Epithelial cell of esophagus (primary cell): ENCODE data around the gene RNLS.

Experiments
- DNase-seq: peaks from one replicate; pipeline ENCODE4 v3.0.0; 2010; ENCODE audit warnings: low read depth
- H3K4me3 ChIP-seq: 2 replicates; pipeline ENCODE4 v1.5.1; 2011; ENCODE audit warnings: mild to moderate bottlenecking, low read length, control low read depth
- TF ChIP-seq, protein P1 (sequence below): IDR thresholded peaks from 2 replicates; pipeline ENCODE4 v1.5.1; 2011; ENCODE audit warnings: low read depth, mild to moderate bottlenecking, low read length, control low read depth, inconsistent platforms; ENCODE audit not compliant: insufficient read depth; ENCODE audit errors: missing control alignments

RNLS gene

DNA sequence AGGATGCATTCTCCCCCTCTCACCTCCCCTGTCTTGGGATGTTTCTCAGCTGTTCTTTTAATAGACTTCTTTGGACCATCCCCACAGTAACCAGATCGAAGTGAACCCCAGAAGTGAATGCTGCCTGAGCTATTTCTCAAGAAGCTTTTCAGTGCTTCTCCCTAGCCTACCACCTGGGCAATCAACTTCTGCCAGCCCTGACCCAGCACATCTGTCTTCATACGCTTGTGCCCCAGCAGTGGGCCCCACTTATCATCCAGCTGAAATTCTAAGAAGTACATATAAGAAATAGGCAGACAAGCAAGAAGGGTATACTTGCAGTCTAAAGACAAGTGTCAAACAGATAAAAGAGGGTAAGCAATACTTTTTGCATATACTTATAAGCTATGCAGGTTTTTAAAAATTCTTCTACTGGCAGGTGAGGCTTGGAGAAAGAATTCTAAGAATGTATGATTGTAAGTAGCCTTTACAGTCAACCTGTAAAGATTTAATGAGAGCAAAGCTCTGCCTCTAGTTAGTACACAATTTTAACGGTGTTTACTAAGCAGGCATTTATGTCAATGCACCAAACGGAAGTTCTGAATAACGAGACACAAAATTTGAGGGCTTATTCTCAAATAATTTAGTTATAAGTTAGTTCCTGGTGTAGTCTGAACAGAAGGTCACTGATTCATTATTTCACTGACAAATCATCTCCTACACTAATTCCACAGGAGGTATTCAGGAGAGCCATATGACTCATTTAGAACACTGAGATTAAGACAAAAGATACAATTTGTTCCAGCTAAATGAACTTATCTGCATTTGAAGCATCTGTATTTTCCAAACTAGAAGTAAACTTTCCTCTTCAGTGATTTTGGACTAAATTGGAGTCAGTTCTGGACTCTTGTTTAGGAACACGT lies 83.3 kb downstream of the RNLS start:
- DNase-seq: peak; percentile 73
- TF ChIP-seq, protein P1, sequence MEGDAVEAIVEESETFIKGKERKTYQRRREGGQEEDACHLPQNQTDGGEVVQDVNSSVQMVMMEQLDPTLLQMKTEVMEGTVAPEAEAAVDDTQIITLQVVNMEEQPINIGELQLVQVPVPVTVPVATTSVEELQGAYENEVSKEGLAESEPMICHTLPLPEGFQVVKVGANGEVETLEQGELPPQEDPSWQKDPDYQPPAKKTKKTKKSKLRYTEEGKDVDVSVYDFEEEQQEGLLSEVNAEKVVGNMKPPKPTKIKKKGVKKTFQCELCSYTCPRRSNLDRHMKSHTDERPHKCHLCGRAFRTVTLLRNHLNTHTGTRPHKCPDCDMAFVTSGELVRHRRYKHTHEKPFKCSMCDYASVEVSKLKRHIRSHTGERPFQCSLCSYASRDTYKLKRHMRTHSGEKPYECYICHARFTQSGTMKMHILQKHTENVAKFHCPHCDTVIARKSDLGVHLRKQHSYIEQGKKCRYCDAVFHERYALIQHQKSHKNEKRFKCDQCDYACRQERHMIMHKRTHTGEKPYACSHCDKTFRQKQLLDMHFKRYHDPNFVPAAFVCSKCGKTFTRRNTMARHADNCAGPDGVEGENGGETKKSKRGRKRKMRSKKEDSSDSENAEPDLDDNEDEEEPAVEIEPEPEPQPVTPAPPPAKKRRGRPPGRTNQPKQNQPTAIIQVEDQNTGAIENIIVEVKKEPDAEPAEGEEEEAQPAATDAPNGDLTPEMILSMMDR: no peak
- H3K4me3 ChIP-seq: no peak overlapping the region

- H3K4me3 ChIP-seq: no peak overlapping the region
- no peak for DNase-seq
- TF ChIP-seq, protein P1: no peak
Observed at GRCh38 chr10:88497913-88498312, 85.2 kb downstream of the RNLS start.

DNA sequence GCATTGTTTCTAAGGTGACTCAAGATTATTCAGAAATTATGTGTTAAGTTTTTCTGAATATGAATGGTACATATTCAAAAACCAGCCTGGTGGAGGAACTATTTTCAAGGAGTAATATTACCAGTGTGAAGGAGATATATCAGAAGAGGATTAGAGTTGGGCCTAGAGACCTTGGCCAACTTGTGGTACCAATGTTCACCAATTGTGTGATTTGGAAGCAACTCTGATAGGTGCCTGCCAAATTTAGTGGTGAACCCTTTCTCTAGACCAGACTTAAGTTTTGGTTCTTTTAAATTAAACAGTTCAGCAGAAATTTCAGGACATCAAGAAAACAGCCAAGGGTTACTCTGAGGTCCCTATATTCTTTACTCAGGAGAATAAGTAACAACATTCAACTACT lies 88.6 kb downstream of the RNLS start:
- TF ChIP-seq, protein P1: no peak
- no peak for DNase-seq
- no peak overlapping the region for H3K4me3 ChIP-seq

- TF ChIP-seq, protein P1: no peak
- no peak for DNase-seq
- H3K4me3 ChIP-seq: no peak overlapping the region
Observed at GRCh38 chr10:88493691-88494483, 89.2 kb downstream of the RNLS start.

GRCh38 chr10:88491314-88491713 lies 91.8 kb downstream of the RNLS start:
- H3K4me3 ChIP-seq: no peak overlapping the region
- TF ChIP-seq, protein P1: no peak
- no peak for DNase-seq

DNA sequence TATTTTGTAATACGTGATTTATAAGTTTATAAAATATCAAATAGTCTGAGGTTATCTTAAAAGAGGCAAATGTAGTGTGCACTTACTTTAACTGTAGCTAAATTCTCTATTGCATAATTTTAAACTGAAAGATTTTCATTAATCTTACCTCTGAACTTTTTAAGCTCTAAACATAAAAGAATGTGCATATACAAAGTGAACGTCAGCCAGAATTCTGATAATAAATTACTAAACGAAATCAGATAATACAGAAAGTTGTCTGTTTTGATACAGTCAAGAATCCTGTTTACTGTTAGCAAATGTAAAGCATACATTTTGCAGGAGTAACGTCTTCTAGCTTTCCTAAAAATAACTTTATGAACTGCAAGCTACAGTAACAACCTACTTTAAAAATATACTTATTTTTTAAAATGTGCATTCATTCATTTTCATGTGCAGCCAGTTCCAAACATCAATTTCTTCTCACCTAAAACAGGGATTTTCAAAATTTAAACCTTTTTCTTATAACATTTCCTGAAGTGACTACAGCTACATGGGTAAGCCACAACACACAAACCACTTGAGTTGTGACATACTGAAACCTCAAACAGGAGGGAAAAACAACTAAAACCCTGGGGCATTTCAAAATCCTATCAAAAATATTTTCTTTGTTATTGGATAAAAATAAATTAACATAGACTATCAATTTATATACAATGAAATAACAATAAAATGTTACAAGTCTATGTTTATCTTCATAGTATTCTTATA lies 92.7 kb downstream of the RNLS start:
- TF ChIP-seq, protein P1: no peak
- no peak for DNase-seq
- H3K4me3 ChIP-seq: no peak overlapping the region
